ENCODE results near the gene ADAMTS17.

GRCh38 chr15:99976811-99977271 is 364.9 kb downstream of the ADAMTS17 start:
- TF ChIP-seq POLR2A (IDR thresholded peaks at IDR 0.05; ENCODE audit: low read depth, low read length) = no peak
- TF ChIP-seq POLR2AphosphoS5 (IDR thresholded peaks at IDR 0.05; ENCODE audit: low read depth, low read length) = no peak
